GM13976 (cell line): ENCODE measurements around the gene CXXC5.

ENCODE experiments used
- DNase-seq: peaks from one replicate; pipeline ENCODE4 v3.0.0; 2012; ENCODE audit warnings: low spot score
- CTCF ChIP-seq: IDR thresholded peaks from 2 replicates; pipeline ENCODE4 v1.5.1; 2012; ENCODE audit warnings: borderline replicate concordance, mild to moderate bottlenecking; ENCODE audit not compliant: insufficient read depth; ENCODE audit errors: extremely low read depth, missing control alignments, control extremely low read depth
- in situ Hi-C: fragments of 300-500 bp; cut with MboI; formaldehyde crosslinking; loops from one replicate; pipeline ENCODE4 v1.12.0; 2022; ENCODE audit warnings: low sequenced_read_pairs, mixed read lengths, inconsistent platforms; ENCODE audit not compliant: unreplicated experiment

CXXC5 gene

GRCh38 chr5:139732019-139732418 is 83.9 kb downstream of the CXXC5 start:
- in situ Hi-C loops, result no loop called here
- TF ChIP-seq CTCF, result no peak
- no peak for DNase-seq

GRCh38 chr5:139733010-139733688 is 85.0 kb downstream of the CXXC5 start:
- in situ Hi-C loops, result no loop called here
- no peak for TF ChIP-seq CTCF
- DNase-seq, result no peak
